ENCODE data around the gene DLL4. TPM values are rescaled to one million over a fixed set of nuclear protein-coding genes. Genes with fewer than 3 reads are reported as not detected.

The DLL4 gene
- total RNA-seq (2014; rRNA removed; shearing (Covaris generic)) = 0.19 TPM in 1 of 2 replicates, not detected in the other
- total RNA-seq (2022) = 0.15 TPM in 1 of 2 replicates, not detected in the other
- percentile 10 among the genes with signal in this experiment for Bru-seq, nascent RNA
- BruChase-seq, experiment 1, labeled RNA remaining after a 6-hour chase = percentile 17 among the genes with signal in this experiment
- BruChase-seq, experiment 2, labeled RNA remaining after a 2-hour chase = percentile 13 among the genes with signal in this experiment
- long read RNA-seq, partial matches to known transcripts = 0 of 1 reads
- long read RNA-seq, other reads (novel, unspliced or antisense) = 1 of 1 reads

DNA sequence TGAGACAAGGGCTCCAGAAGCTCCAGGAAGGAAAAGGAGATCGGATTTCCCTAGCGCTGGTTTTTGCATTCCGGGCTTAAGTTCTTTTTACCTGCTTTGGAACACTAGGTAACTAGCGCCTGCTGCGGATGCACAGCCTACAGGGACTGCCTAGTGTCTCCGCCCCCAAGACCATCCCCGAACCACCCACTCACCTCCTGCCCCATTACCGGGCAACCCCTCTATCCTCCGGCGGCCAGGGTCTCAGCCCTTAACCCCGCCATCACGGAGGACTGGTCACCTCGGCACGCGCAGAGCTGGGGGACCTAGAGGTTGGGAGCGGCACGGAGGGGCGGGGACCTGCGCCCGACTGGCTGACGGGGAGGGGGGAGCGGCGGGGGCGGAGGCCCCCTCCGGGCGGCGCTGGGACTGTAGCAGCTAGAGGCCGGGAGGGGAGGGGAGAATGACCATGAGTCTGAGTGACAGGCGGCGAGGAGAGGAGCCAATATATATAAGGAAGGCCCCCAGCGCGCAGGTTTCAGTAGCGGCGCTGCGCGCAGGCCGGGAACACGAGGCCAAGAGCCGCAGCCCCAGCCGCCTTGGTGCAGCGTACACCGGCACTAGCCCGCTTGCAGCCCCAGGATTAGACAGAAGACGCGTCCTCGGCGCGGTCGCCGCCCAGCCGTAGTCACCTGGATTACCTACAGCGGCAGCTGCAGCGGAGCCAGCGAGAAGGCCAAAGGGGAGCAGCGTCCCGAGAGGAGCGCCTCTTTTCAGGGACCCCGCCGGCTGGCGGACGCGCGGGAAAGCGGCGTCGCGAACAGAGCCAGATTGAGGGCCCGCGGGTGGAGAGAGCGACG, at the start of gene DLL4:
DLL4 (plus strand) TSS at position 520 of the 839 bp plus-strand sequence. CDS start 329 bp downstream, outside the sequence.
- no peaks in the 10 kb centered on the region for H3K79me2 ChIP-seq (ENCODE audit: insufficient read depth, low read depth, low read length)
- H3K36me3 ChIP-seq (ENCODE audit: insufficient read depth, low read length) = no peaks in the 10 kb centered on the region
- POLR2A ChIA-PET = interaction anchor here (1.1 kb wide), 1 partner anchor 11 kb away, joined by 3 read pairs; no protein-coding TSS in a partner anchor
- H3K4me1 ChIP-seq (ENCODE audit: insufficient read depth, low read length, poor library complexity, severe bottlenecking) = peaks cover 26% of the 10 kb centered on the region
- no peak within 1 kb of the TSS for H3K27ac ChIP-seq (ENCODE audit: low read depth, low read length, poor library complexity, severe bottlenecking)
- peak; percentile 53 for TF ChIP-seq EZH2phosphoT487 (IDR thresholded peaks at IDR 0.05; ENCODE audit: borderline replicate concordance, low read depth, low read length)
- TF ChIP-seq, protein P1, sequence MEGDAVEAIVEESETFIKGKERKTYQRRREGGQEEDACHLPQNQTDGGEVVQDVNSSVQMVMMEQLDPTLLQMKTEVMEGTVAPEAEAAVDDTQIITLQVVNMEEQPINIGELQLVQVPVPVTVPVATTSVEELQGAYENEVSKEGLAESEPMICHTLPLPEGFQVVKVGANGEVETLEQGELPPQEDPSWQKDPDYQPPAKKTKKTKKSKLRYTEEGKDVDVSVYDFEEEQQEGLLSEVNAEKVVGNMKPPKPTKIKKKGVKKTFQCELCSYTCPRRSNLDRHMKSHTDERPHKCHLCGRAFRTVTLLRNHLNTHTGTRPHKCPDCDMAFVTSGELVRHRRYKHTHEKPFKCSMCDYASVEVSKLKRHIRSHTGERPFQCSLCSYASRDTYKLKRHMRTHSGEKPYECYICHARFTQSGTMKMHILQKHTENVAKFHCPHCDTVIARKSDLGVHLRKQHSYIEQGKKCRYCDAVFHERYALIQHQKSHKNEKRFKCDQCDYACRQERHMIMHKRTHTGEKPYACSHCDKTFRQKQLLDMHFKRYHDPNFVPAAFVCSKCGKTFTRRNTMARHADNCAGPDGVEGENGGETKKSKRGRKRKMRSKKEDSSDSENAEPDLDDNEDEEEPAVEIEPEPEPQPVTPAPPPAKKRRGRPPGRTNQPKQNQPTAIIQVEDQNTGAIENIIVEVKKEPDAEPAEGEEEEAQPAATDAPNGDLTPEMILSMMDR (conservative IDR thresholded peaks at IDR 0.05; ENCODE audit: low read length) = no peak
- H3K4me3 ChIP-seq (ENCODE audit: low read depth, low read length, poor library complexity, severe bottlenecking) = peak within 1 kb of the TSS; percentile 42
- H3K4me2 ChIP-seq (ENCODE audit: low read length) = peak within 1 kb of the TSS; percentile 68
- no peaks in the 10 kb centered on the region for H3K9me2 ChIP-seq (ENCODE audit: insufficient read depth, low read length)
- BruUV-seq (replicated peaks) = no TSS peak
- no peaks in the 10 kb centered on the region for H4K20me1 ChIP-seq (ENCODE audit: insufficient read depth, low read length)
- no peak for DNase-seq (ENCODE audit: low spot score)
- intact Hi-C loops (cut with micrococcal nuclease; ENCODE audit: unreplicated experiment) = no loop called here
- H3K9me3 ChIP-seq (ENCODE audit: low read length) = no peaks in the 10 kb centered on the region
- CTCF ChIA-PET (ENCODE audit: unreplicated experiment) = interaction anchor here (1.1 kb wide), 1 partner anchor 26 kb away, joined by 4 read pairs; no protein-coding TSS in a partner anchor
- H2AFZ ChIP-seq (ENCODE audit: low read length) = no peak within 1 kb of the TSS

DNA sequence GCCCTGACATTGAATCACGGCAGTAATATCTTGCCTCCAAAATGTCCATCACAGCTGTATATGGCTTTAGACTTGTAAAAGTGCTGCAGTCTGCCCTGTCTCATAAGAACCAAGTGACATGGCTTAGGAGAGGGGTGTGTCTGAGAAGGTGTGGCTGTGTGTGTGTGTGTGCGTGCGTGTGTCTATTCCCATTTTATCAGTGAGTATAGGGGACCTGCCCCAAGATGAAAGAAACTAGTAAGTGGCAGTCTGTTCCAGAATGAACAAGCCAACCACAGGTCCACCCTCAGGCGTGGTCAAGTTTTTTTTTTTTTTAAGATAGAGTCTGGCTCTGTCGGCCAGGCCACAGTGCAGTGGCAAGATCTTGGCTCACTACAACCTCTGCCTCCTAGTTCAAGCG, 49.5 kb upstream of the DLL4 start:
- peaks cover 3% of the 10 kb centered on the region; the same call in 1 of the 2 replicates for H3K9me3 ChIP-seq (ENCODE audit: low read length)
- POLR2A ChIA-PET = interaction anchor here (0.6 to 1.6 kb wide), 2 partner anchors 23 to 152 kb away, joined by 3 to 4 read pairs; no protein-coding TSS in a partner anchor
- H2AFZ ChIP-seq (ENCODE audit: low read length) = no peak overlapping the region

More for the DNA sequence above, 49.5 kb upstream of the DLL4 start:
- H3K27ac ChIP-seq (ENCODE audit: low read depth, low read length, poor library complexity, severe bottlenecking) = no peak overlapping the region
- H3K9me2 ChIP-seq (ENCODE audit: insufficient read depth, low read length) = no peaks in the 10 kb centered on the region
- TF ChIP-seq, protein P1 (conservative IDR thresholded peaks at IDR 0.05; ENCODE audit: low read length) = no peak
- TF ChIP-seq EZH2phosphoT487 (IDR thresholded peaks at IDR 0.05; ENCODE audit: borderline replicate concordance, low read depth, low read length) = no peak
- no TSS peak for BruUV-seq (replicated peaks)
- peaks cover 3% of the 10 kb centered on the region for H3K4me1 ChIP-seq (ENCODE audit: insufficient read depth, low read length, poor library complexity, severe bottlenecking)
- no peaks in the 10 kb centered on the region for H3K79me2 ChIP-seq (ENCODE audit: insufficient read depth, low read depth, low read length)
- H4K20me1 ChIP-seq (ENCODE audit: insufficient read depth, low read length) = no peaks in the 10 kb centered on the region
- no peak for DNase-seq (ENCODE audit: low spot score)
- intact Hi-C loops (cut with micrococcal nuclease; ENCODE audit: unreplicated experiment) = no loop called here
- CTCF ChIA-PET (ENCODE audit: unreplicated experiment) = no interaction called here
- no peaks in the 10 kb centered on the region for H3K36me3 ChIP-seq (ENCODE audit: insufficient read depth, low read length)
- no peak overlapping the region for H3K4me3 ChIP-seq (ENCODE audit: low read depth, low read length, poor library complexity, severe bottlenecking)
- H3K4me2 ChIP-seq (ENCODE audit: low read length) = no peak overlapping the region
